Skeletal muscle satellite cell (primary cell): Measurements from ENCODE around the gene CEP164.
"Not testable (repeated sequence)": the region's sequence is repeated elsewhere in the genome, so short reads cannot be mapped to it uniquely, and the experiment has no call there.

Experiments
- H3K27me3 ChIP-seq: 2 replicates; pipeline ENCODE4 v1.7.0; 2013; ENCODE audit warnings: low read length; ENCODE audit not compliant: control insufficient read depth, insufficient read depth
- H3K36me3 ChIP-seq: 2 replicates; pipeline ENCODE4 v1.7.0; 2013; ENCODE audit warnings: mild to moderate bottlenecking, control low read depth, low read length; ENCODE audit not compliant: insufficient read depth
- H3K4me1 ChIP-seq: 2 replicates; pipeline ENCODE4 v1.7.0; 2013; ENCODE audit warnings: low read length; ENCODE audit not compliant: control insufficient read depth, insufficient read depth
- H3K4me2 ChIP-seq: 2 replicates; pipeline ENCODE4 v1.7.0; 2013; ENCODE audit warnings: mild to moderate bottlenecking, low read length
- H3K4me3 ChIP-seq: 2 replicates; pipeline ENCODE4 v1.7.0; 2013; ENCODE audit warnings: low read length
- H3K9ac ChIP-seq: 2 replicates; pipeline ENCODE4 v1.7.0; 2013; ENCODE audit warnings: mild to moderate bottlenecking, low read depth, low read length, moderate library complexity
- H3K9me3 ChIP-seq: replicated peaks from 2 replicates; pipeline ENCODE4 v1.7.0; 2013; ENCODE audit warnings: mild to moderate bottlenecking, control low read depth, low read length

Gene CEP164

DNA sequence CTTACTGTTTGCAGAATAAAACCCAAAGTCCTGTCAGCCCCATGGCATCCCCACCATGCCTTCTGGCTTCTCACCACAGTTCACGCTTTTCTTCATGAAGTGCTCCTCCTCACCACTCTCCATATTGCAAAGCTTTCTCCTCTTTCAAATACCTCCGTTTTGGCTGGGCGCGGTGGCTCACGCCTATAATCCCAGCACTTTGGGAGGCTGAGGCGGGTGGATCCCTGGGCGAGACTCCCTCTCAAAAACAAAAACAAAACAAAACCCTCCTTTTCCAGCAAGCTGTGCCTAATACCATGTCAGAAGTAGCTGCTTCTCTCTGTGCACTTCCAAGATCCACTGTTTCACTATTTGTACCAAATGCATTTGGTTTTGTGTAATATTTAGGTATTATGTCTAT is 18.3 kb upstream of the CEP164 start:
- Histone ChIP-seq H3K4me1 (peaks cover under 1% of the 10 kb centered on the region), H3K27me3 (no peaks in the 10 kb centered on the region), H3K4me3 (no peak overlapping the region), H3K4me2 (no peak overlapping the region), H3K9me3 (no peaks in the 10 kb centered on the region), H3K36me3 (no peaks in the 10 kb centered on the region), H3K9ac (no peak overlapping the region)

DNA sequence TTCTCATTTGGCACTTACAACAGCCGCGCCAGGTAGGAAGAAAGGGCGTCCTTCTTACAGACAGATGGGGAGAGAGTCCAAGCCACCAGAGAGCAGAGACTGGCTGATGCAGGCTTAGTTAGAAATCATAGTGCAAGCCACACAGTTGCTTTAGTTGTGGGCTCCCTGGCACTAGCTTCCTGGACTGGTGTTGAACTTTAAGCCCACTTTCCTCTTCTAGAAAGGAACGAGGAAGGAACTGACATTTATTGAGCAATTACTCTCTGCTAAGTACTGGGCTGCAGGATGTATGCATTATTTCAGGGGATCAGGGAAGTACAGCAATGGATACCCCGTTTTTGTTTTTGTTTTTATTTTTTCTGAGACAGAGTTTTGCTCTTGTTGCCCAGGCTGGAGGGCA is 14.6 kb upstream of the CEP164 start:
- H3K4me1 ChIP-seq: peaks cover 17% of the 10 kb centered on the region
- no peaks in the 10 kb centered on the region for H3K36me3 ChIP-seq
- H3K4me2 ChIP-seq: no peak overlapping the region
- H3K9me3 ChIP-seq: no peaks in the 10 kb centered on the region
- no peak overlapping the region for H3K9ac ChIP-seq
- H3K27me3 ChIP-seq: no peaks in the 10 kb centered on the region
- no peak overlapping the region for H3K4me3 ChIP-seq

DNA sequence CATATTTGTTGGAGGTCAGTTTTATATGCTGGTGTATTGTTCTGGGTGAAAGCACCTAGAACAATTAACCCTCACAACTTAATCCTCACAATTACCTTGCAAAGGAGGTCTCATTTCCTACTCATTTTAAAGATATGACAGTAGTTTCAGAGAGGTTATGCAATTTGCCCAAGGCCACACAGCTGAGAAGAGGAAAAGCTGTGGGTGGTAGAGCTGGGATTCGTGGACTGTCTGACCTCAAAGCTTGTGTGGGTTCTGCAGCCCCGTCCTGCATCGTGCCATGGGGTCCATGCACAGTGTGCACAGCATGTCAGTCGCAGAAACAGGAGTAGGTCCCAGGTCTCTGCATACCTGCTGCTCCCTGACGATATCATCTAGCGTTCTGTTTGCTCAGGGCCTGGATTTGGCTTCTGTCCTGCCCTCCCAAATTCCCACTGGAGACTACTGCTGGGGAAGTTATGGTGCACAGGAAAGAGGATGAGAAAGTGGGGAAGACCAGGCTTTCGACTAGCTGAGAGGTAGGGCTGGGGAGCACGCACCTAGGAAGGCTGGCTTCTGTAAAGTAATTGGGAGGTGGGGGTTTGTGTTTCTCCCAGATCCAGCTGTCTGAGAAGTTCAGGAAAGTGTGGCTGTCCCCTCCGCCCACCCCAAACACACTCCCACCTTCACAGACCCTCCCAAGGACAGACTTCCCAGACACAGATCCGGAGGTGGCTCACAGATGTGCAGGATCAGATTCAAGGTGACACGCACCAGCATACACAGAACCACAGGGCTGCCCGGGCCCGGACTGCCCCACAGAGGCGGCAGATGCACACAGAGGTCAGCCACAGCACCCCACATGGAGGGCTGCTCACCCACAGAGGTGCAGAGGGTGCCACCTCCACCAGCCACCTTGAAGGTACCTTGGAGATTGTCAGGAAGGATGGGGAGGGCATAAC is 13.6 kb upstream of the CEP164 start:
- H3K9ac ChIP-seq: no peak overlapping the region
- H3K4me1 ChIP-seq: peaks cover 20% of the 10 kb centered on the region
- H3K9me3 ChIP-seq: no peaks in the 10 kb centered on the region
- peak overlapping the region; percentile 97 for H3K4me2 ChIP-seq
- H3K27me3 ChIP-seq: no peaks in the 10 kb centered on the region
- peak overlapping the region; percentile 89 for H3K4me3 ChIP-seq
- H3K36me3 ChIP-seq: no peaks in the 10 kb centered on the region

DNA sequence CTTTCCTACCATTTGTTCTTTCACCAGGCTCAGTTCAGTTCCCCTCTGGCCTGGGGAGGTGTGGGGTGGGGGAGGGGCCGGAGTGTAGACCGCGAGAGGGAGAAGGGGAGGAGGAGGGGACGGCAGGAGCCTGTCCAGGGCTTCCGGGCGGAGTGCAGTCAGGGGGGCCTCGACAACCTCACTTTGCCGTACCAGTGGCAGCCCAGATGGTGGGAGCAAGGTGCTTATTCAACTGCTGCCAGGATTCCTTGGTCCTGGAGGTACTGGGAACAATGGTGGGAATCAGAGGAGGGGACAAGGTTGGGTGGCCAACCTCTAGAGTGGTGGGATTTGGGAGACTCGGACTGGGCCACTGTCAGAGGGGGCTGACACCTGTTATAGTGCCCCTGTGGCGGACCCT is 12.8 kb upstream of the CEP164 start:
- H3K9me3 ChIP-seq: no peaks in the 10 kb centered on the region
- H3K36me3 ChIP-seq: no peaks in the 10 kb centered on the region
- H3K27me3 ChIP-seq: no peaks in the 10 kb centered on the region
- peak overlapping the region; percentile 97 for H3K4me2 ChIP-seq
- peak overlapping the region; percentile 87 for H3K9ac ChIP-seq
- peaks cover 25% of the 10 kb centered on the region for H3K4me1 ChIP-seq
- H3K4me3 ChIP-seq: peak overlapping the region; percentile 89

DNA sequence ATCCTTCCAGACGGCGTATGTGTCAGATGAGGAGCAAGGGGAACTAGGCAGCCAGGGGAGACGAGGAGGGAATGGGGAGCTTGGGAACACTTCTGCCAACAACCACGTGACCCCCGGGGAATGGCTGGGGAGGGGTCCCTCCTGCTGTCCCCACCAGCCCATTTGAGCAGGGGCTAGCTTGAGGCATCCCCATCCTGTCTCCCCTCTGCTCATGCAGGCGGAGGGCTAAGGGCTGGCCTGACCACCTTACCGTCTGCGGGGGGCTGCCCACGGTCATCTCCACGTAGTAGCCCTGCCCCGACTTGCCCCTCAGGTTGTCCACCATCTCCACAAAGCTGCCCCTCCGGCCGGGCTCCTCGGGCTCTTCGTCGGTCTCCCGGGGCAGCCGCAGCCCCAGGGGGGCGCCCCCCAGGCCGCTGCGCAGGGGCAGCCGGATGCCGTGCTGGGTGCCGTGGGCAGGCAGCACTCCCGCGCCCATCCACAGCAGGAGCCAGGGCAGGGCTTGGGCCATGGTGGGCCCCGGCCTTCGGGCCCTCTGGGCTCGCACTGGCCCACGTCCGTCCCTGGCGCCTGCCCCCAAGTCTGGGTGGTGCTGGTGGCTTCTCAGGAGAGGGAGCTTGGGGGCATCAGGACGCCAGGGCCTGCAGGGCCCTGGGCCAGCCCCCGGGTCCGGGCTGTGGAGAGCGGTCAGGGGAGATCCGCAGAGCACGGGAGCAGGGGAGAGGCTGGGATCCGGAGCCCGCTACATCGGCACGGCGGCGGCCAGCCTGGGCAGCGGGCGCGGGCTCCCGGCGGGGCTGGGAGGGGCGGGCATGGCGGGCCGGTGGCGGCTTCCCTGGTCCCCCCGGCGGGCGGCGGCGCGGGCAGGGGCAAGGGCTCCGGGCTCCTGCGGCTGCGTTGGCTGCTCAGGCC is 12.1 kb upstream of the CEP164 start:
- Histone ChIP-seq H3K4me2 (peak overlapping the region; percentile 97), H3K9me3 (no peaks in the 10 kb centered on the region), H3K27me3 (no peaks in the 10 kb centered on the region), H3K9ac (peak overlapping the region; percentile 87), H3K36me3 (no peaks in the 10 kb centered on the region), H3K4me1 (peaks cover 25% of the 10 kb centered on the region), H3K4me3 (peak overlapping the region; percentile 89)

DNA sequence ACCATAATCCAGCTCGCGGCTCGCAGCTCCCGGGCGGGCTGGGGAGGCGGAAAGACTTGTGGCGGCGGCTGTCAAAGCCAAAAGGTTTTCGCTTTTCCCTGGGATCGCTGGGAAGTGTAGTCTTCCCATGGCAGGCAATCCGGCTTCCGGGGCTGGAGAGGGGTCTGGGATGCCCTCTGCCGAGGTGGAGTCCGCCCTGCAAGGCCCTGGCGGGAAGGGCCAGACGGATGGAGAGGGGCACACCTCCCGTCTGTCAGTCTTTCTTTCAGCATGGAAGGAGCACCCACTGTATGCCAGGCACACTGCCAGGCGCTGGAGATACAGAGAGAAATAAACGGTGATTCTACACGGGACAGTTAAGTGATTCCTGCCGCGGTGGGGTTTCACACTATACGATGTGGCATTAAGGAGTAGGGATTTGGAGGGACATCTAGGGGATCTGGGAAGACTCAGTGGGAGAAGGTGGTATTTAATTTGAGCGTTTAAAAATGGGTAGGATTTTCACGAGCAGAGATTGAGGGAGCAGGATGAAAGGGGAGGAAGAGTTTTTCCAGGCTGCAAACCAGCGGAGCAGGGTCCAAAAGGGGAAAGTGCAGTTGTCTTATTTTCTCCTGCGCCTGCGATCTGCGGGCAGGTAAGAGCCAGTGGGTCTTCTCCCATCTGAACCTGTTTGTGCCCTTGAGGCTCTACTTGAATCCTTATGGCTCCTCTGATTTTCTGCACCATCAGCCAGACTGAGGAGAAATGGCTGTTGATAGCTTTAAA is 11.3 kb upstream of the CEP164 start, which contains the start of gene BACE1:
Gene BACE1, minus strand, starts transcription at position 60 of the 765 bp plus-strand sequence. CDS start 461 bp downstream, outside the sequence.
- Histone ChIP-seq H3K9me3 (no peaks in the 10 kb centered on the region), H3K27me3 (no peaks in the 10 kb centered on the region), H3K4me1 (peaks cover 25% of the 10 kb centered on the region), H3K36me3 (no peaks in the 10 kb centered on the region), H3K9ac (peak within 1 kb of the TSS; percentile 87), H3K4me2 (peak within 1 kb of the TSS; percentile 97), H3K4me3 (peak within 1 kb of the TSS; percentile 89)

DNA sequence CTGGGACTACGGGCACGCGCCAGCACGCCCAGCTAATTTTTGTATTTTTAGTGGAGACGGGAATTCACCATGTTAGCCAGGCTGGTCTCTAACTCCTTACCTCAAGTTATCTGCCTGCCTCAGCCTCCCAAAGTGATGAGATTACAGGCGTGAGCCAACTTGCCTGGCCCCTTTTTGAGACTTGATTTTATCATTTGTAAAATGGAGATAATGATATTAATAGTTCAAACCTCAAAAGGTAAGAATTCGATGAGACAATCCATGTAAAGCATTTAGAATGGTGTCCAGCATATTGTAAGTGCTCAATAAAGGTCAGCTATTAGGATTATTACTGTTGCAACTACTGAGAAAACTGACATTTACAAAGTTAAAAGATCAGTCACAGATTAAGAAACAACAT is 8.9 kb upstream of the CEP164 start:
- Histone ChIP-seq H3K36me3 (no peaks in the 10 kb centered on the region), H3K4me3 (no peak overlapping the region), H3K27me3 (no peaks in the 10 kb centered on the region), H3K4me1 (peaks cover 25% of the 10 kb centered on the region), H3K9me3 (no peaks in the 10 kb centered on the region), H3K4me2 (no peak overlapping the region), H3K9ac (no peak overlapping the region)

DNA sequence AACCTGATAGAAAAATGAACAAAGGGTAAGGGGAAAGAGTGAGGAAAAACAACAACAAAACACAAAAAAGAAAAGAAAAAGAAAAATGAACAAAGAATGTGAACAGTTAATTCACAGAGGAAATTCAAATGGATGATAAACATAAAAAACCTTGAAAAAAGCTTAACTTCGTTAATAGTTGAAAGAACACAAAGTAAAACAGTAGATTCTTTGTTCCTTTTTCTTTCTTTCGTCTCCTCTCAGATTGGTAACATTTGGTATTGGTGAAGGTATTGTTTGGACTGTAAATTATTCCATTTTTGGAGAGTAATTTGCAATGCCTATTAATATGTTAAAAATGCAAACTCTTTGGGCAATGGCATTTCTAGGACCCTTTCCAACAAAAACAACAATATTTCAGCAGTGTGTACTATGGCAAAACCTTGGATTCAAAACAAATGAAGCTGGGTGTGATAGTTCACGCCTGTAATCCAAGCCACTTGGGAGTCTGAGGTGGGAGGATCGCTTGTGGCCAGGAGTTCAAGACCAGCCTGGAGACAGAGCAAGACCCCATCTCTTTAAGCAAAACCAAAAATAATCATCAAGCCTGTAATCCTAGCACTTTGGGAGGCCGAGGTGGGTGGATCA is 8.3 kb upstream of the CEP164 start:
- H3K9me3 ChIP-seq: no peaks in the 10 kb centered on the region
- H3K36me3 ChIP-seq: no peaks in the 10 kb centered on the region
- no peaks in the 10 kb centered on the region for H3K27me3 ChIP-seq
- H3K4me2 ChIP-seq: peak overlapping the region; percentile 9
- no peak overlapping the region for H3K4me3 ChIP-seq
- no peak overlapping the region for H3K9ac ChIP-seq
- peaks cover 24% of the 10 kb centered on the region for H3K4me1 ChIP-seq

DNA sequence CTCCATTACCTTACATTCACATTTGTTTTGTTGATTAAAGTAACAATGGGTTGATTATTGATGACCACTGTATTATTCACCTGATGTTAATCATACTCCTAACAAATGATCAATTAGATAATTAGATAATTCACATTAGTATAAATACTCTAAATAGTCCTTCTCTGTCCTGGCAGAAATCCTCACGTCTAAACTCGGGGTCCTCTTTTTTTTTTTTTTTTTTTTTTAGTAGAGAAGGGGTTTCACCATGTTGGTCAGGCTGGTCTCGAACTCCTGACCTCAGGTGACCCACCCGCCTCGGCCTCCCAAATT is 443 bp upstream of the CEP164 start:
- not testable (repeated sequence) for H3K9me3 ChIP-seq
- Histone ChIP-seq H3K4me2 (peak overlapping the region; percentile 60), H3K9ac (peak overlapping the region; percentile 86)

DNA sequence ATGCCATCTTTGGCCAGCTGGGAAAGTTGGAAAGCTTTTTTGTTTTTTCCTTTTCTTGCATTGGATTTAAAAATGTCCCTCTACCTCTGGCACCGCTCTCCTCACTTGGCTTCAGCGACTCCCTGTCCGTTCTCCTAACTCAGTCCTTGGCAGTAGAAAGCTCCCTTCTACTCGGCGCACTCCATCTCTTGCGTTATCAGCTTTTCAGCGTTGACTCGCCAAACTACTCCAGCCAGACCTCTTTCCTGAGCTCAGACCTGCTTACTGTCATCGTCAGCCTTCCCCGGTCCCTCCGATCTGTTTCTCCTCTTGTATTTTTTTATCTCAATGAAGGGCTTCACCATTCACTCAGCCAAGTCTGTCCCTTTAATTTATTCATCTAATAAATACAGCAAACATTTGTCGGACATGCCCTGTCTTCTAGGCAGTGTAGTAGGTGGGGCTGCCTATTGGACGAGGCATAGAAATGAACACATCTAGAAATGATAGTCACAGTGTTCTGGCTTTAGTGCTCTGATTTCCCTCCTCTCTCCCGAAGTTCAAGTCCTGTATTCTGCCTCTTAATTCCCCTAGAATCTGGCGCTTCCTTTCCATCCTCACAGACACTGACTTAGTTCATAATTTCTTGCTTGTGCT is 839 bp downstream of the CEP164 start:
- Histone ChIP-seq H3K9ac (peak overlapping the region; percentile 86), H3K4me2 (peak overlapping the region; percentile 86), H3K4me1 (peaks cover 13% of the 10 kb centered on the region), H3K9me3 (no peaks in the 10 kb centered on the region), H3K36me3 (no peaks in the 10 kb centered on the region), H3K4me3 (peak overlapping the region; percentile 79), H3K27me3 (no peaks in the 10 kb centered on the region)

More for the DNA sequence above, 443 bp upstream of the CEP164 start:
- not testable (repeated sequence) for H3K36me3 ChIP-seq, H3K27me3 ChIP-seq
- H3K4me1 ChIP-seq: peaks cover 13% of the 10 kb centered on the region
- peak overlapping the region; percentile 79 for H3K4me3 ChIP-seq
